HEK293 (cell line): ENCODE data around the gene THOC3.
"Not testable (repeated sequence)": the region's sequence is repeated elsewhere in the genome, so short reads cannot be mapped to it uniquely, and the experiment has no call there.

Source experiments
- CTCF ChIA-PET: fragments of 350-600 bp; formaldehyde crosslinking; extraction: SDS; loops from one replicate; lab custom pipeline; 2021; ENCODE audit warnings: antibody characterized with exemption; lab: Yijun Ruan, JAX
- POLR2A ChIA-PET: fragments of 300-600 bp; formaldehyde crosslinking; extraction: SDS; loops from one replicate; lab custom pipeline; 2020; ENCODE audit warnings: antibody characterized with exemption, inconsistent platforms; lab: Yijun Ruan, JAX
- H3K27ac ChIP-seq: fragments of 200-500 bp; sonication (Bioruptor generic); 2 replicates; pipeline ENCODE4 v1.5.1; 2014; ENCODE audit warnings: low read depth, low read length, control low read depth, inconsistent platforms; ENCODE audit errors: extremely low read depth
- H3K36me3 ChIP-seq, 2 experiments: fragments of 200-500 bp in 1 of 2; sonication (Bioruptor generic) in 1 of 2; 1 replicate in 1 of 2; 2 replicates in 1 of 2; pipeline ENCODE4 v1.5.1; 2014 to 2017; ENCODE audit warnings: inconsistent platforms in 2 of 2, low read length in 2 of 2; ENCODE audit not compliant: control insufficient read depth in 2 of 2, insufficient read depth in 1 of 2
- H3K4me1 ChIP-seq: fragments of 200-500 bp; sonication (Bioruptor generic); 2 replicates; pipeline ENCODE4 v1.5.1; 2014; ENCODE audit warnings: mild to moderate bottlenecking, low read length, inconsistent platforms; ENCODE audit not compliant: control insufficient read depth, insufficient read depth
- H3K4me3 ChIP-seq: 2 replicates; pipeline ENCODE4 v1.5.1; 2011; ENCODE audit warnings: low read depth, mild to moderate bottlenecking, control low read depth, low read length, moderate library complexity
- H3K9me3 ChIP-seq: fragments of 200-500 bp; sonication (Bioruptor generic); 2 replicates; pipeline ENCODE4 v1.5.1; 2014; ENCODE audit warnings: low read depth, low read length, inconsistent platforms; ENCODE audit not compliant: control insufficient read depth, insufficient read depth
- KLF7 ChIP-seq: fragments of 450-650 bp; formaldehyde crosslinking; IDR thresholded peaks from 2 replicates; pipeline ENCODE4 v1.5.1; 2016; ENCODE audit warnings: missing biosample characterization, missing genetic modification characterization, borderline replicate concordance
- ZNF280D ChIP-seq: fragments of 450-650 bp; formaldehyde crosslinking; IDR thresholded peaks from 2 replicates; pipeline ENCODE4 v1.5.1; 2016; ENCODE audit warnings: missing biosample characterization, missing genetic modification characterization
- ZNF488 ChIP-seq: fragments of 450-650 bp; formaldehyde crosslinking; IDR thresholded peaks from 2 replicates; pipeline ENCODE4 v1.5.1; 2016; ENCODE audit warnings: missing biosample characterization, missing genetic modification characterization
- ZNF514 ChIP-seq: fragments of 450-650 bp; formaldehyde crosslinking; IDR thresholded peaks from 2 replicates; pipeline ENCODE4 v1.5.1; 2016; ENCODE audit warnings: missing biosample characterization, missing genetic modification characterization
- ZNF529 ChIP-seq: fragments of 450-650 bp; formaldehyde crosslinking; IDR thresholded peaks from 2 replicates; pipeline ENCODE4 v1.5.1; 2017; ENCODE audit warnings: missing genetic modification characterization, missing biosample characterization; ENCODE audit not compliant: insufficient replicate concordance
- ZNF558 ChIP-seq: fragments of 450-650 bp; formaldehyde crosslinking; IDR thresholded peaks from 2 replicates; pipeline ENCODE4 v1.5.1; 2016; ENCODE audit warnings: missing biosample characterization, missing genetic modification characterization
- ZNF692 ChIP-seq: fragments of 450-650 bp; formaldehyde crosslinking; IDR thresholded peaks from 2 replicates; pipeline ENCODE4 v1.5.1; 2016; ENCODE audit warnings: missing biosample characterization, missing genetic modification characterization
- ZNF792 ChIP-seq: fragments of 450-650 bp; formaldehyde crosslinking; IDR thresholded peaks from 2 replicates; pipeline ENCODE4 v1.5.1; 2016; ENCODE audit warnings: missing biosample characterization, missing genetic modification characterization
- ZSCAN30 ChIP-seq: fragments of 450-650 bp; IDR thresholded peaks from 2 replicates; pipeline ENCODE4 v1.5.1; 2018; ENCODE audit warnings: missing biosample characterization, mild to moderate bottlenecking, missing genetic modification characterization, moderate library complexity

THOC3 gene

GRCh38 chr5:175948329-175949108, 19.6 kb downstream of the THOC3 start:
- H3K9me3 ChIP-seq, POLR2A ChIA-PET, H3K4me3 ChIP-seq, H3K27ac ChIP-seq, CTCF ChIA-PET, H3K4me1 ChIP-seq, H3K36me3 ChIP-seq: not testable (repeated sequence)

- POLR2A ChIA-PET, H3K4me1 ChIP-seq: not testable (repeated sequence)
These were observed 24.9 kb downstream of the THOC3 start for GRCh38 chr5:175943253-175943652.

GRCh38 chr5:175940632-175941031, 27.5 kb downstream of the THOC3 start:
- H3K4me3 ChIP-seq, H3K9me3 ChIP-seq, H3K4me1 ChIP-seq, CTCF ChIA-PET, POLR2A ChIA-PET, H3K36me3 ChIP-seq, H3K27ac ChIP-seq: not testable (repeated sequence)

More at GRCh38 chr5:175943253-175943652, 24.9 kb downstream of the THOC3 start:
- H3K27ac ChIP-seq, CTCF ChIA-PET, H3K4me3 ChIP-seq, H3K9me3 ChIP-seq, H3K36me3 ChIP-seq: not testable (repeated sequence)

GRCh38 chr5:175938489-175938888, 29.6 kb downstream of the THOC3 start:
- POLR2A ChIA-PET, H3K4me3 ChIP-seq, CTCF ChIA-PET, H3K36me3 ChIP-seq, H3K27ac ChIP-seq, H3K9me3 ChIP-seq, H3K4me1 ChIP-seq: not testable (repeated sequence)

- H3K4me3 ChIP-seq, H3K27ac ChIP-seq, POLR2A ChIA-PET, H3K9me3 ChIP-seq, CTCF ChIA-PET, H3K36me3 ChIP-seq, H3K4me1 ChIP-seq: not testable (repeated sequence)
These were observed 39.4 kb downstream of the THOC3 start for GRCh38 chr5:175928752-175929151.

- H3K36me3 ChIP-seq, H3K27ac ChIP-seq, CTCF ChIA-PET, H3K4me1 ChIP-seq, H3K9me3 ChIP-seq, H3K4me3 ChIP-seq, POLR2A ChIA-PET: not testable (repeated sequence)
These were observed 43.0 kb downstream of the THOC3 start for GRCh38 chr5:175925106-175925505.

- Histone ChIP-seq H3K27ac (no peak overlapping the region), H3K4me1 (no peaks in the 10 kb centered on the region; the same call in 1 of the 2 replicates), H3K4me3 (no peak overlapping the region), H3K9me3 (no peaks in the 10 kb centered on the region), H3K36me3 (no peaks in the 10 kb centered on the region)
- ChIA-PET POLR2A (no interaction called here), CTCF (interaction anchor here (1.2 to 1.3 kb wide), 2 partner anchors 192 kb away, joined by 3 to 6 read pairs; no protein-coding TSS in a partner anchor)
- TF ChIP-seq ZNF529: no peak
- TF ChIP-seq KLF7 (tag by site-specific recombination): no peak
- TF ChIP-seq ZNF514 (tag by site-specific recombination): no peak
- no peak for TF ChIP-seq ZNF558 (tag by site-specific recombination)
- TF ChIP-seq ZNF488: no peak
- no peak for TF ChIP-seq ZNF692 (tag by site-specific recombination)
- TF ChIP-seq ZSCAN30 (tag by site-specific recombination): no peak
- TF ChIP-seq ZNF280D: no peak
- no peak for TF ChIP-seq ZNF792
These were observed 45.8 kb downstream of the THOC3 start for GRCh38 chr5:175922192-175922885.
